HepG2 (cell line): Measurements from ENCODE around the gene CRISPLD2. TPM values are rescaled to one million over a fixed set of nuclear protein-coding genes. Genes with fewer than 3 reads are reported as not detected.

Experiments used
- ASH2L ChIP-seq: fragments of 300-600, 200-600 bp; sonication (generic); IDR thresholded peaks from 2 replicates; pipeline ENCODE4 v1.7.0; 2017; ENCODE audit warnings: low read depth, mild to moderate bottlenecking, moderate library complexity, mixed read lengths, low read length; ENCODE audit not compliant: insufficient read length
- DR1 ChIP-seq: sonication (generic); formaldehyde crosslinking; IDR thresholded peaks from 2 replicates; pipeline ENCODE4 v1.8.0; 2021; ENCODE audit warnings: mild to moderate bottlenecking, missing genetic modification reagents, inconsistent platforms
- HNRNPLL ChIP-seq: fragments of 200-400 bp; formaldehyde crosslinking; IDR thresholded peaks from 2 replicates; pipeline ENCODE4 v1.6.1; 2017; ENCODE audit warnings: mild to moderate bottlenecking, low read depth, low read length; ENCODE audit not compliant: poor library complexity, severe bottlenecking
- KLF11 ChIP-seq: IDR thresholded peaks from 2 replicates; pipeline ENCODE4 v1.6.1; 2016; ENCODE audit warnings: missing compliant biosample characterization
- MAFG ChIP-seq: sonication (generic); formaldehyde crosslinking; IDR thresholded peaks from 2 replicates; pipeline ENCODE4 v1.5.1; 2020; ENCODE audit warnings: mild to moderate bottlenecking, missing genetic modification reagents
- PCBP2 ChIP-seq: fragments of 200-400 bp; formaldehyde crosslinking; optimal IDR thresholded peaks from 2 replicates; pipeline ENCODE3; 2018; ENCODE audit warnings: low read length, low read depth; ENCODE audit not compliant: poor library complexity, severe bottlenecking
- RAD21 ChIP-seq: fragments of 450-650 bp; formaldehyde crosslinking; IDR thresholded peaks from 2 replicates; pipeline ENCODE4 v1.5.0; 2020; ENCODE audit warnings: mild to moderate bottlenecking
- RNF2 ChIP-seq: fragments of 450-650 bp; conservative IDR thresholded peaks from 2 replicates; pipeline ENCODE4 v1.6.1; 2016; ENCODE audit warnings: low read depth
- SP2 ChIP-seq: sonication (generic); formaldehyde crosslinking; IDR thresholded peaks from 2 replicates; pipeline ENCODE4 v1.5.1; 2020; ENCODE audit warnings: mild to moderate bottlenecking, missing genetic modification reagents
- U2AF2 ChIP-seq: fragments of 200-400 bp; formaldehyde crosslinking; IDR thresholded peaks from 2 replicates; pipeline ENCODE4 v1.6.1; 2017; ENCODE audit warnings: low read depth, mild to moderate bottlenecking, low read length
- ZBTB40 ChIP-seq, 2 experiments: fragments of 450-650 bp in 1 of 2; sonication (generic) in 1 of 2; formaldehyde crosslinking in 1 of 2; IDR thresholded peaks; 2 replicates each; pipeline versions ENCODE4 v1.6.1 to v1.8.0; 2016 to 2022; ENCODE audit warnings: antibody characterized with exemption in 1 of 2, mild to moderate bottlenecking in 1 of 2, missing genetic modification reagents in 1 of 2
- ZBTB7B ChIP-seq: sonication (generic); formaldehyde crosslinking; IDR thresholded peaks from 2 replicates; pipeline ENCODE4 v1.4.0; 2020; ENCODE audit warnings: missing genetic modification reagents
- ZFAT ChIP-seq: sonication (generic); formaldehyde crosslinking; conservative IDR thresholded peaks from 2 replicates; pipeline ENCODE4 v1.8.1; 2023; ENCODE audit warnings: missing genetic modification reagents, inconsistent platforms
- ZFP41 ChIP-seq: sonication (generic); formaldehyde crosslinking; IDR thresholded peaks from 2 replicates; pipeline ENCODE4 v1.4.0; 2020; ENCODE audit warnings: mild to moderate bottlenecking, missing genetic modification reagents, borderline replicate concordance
- ZNF205 ChIP-seq: IDR thresholded peaks from 2 replicates; pipeline ENCODE4 v1.6.1; 2018; ENCODE audit warnings: missing biosample characterization, missing genetic modification reagents
- ZNF383 ChIP-seq: sonication (generic); formaldehyde crosslinking; IDR thresholded peaks from 2 replicates; pipeline ENCODE4 v1.4.0; 2020; ENCODE audit warnings: missing genetic modification reagents, mild to moderate bottlenecking, borderline replicate concordance
- ZNF556 ChIP-seq: sonication (generic); formaldehyde crosslinking; IDR thresholded peaks from 2 replicates; pipeline ENCODE4 v1.4.0; 2020; ENCODE audit warnings: mild to moderate bottlenecking, missing genetic modification reagents, borderline replicate concordance
- ZNF576 ChIP-seq: sonication (generic); formaldehyde crosslinking; IDR thresholded peaks from 2 replicates; pipeline ENCODE4 v1.4.0; 2020; ENCODE audit warnings: mild to moderate bottlenecking, missing genetic modification reagents
- ZNF605 ChIP-seq: sonication (generic); formaldehyde crosslinking; IDR thresholded peaks from 2 replicates; pipeline ENCODE4 v1.8.0; 2022; ENCODE audit warnings: mild to moderate bottlenecking, missing genetic modification reagents
- polyA plus RNA-seq, 8 experiments: library from polyadenylated mRNA; depleted of rRNA in 3 of 8; stranded (reverse) in 7 of 8; unstranded in 1 of 8; fragments of >200 nt; fragmentation: Illumina TruSeq in 4 of 8; extraction: Trizol in 4 of 8; gene quantifications; 2 replicates each; pipeline versions ENCODE4 v1.2.1 to v1.2.3, GENCODE V29; 2011 to 2016; ENCODE audit warnings: low read depth in 4 of 8, missing spikeins in 1 of 8, mixed read lengths in 1 of 8; ENCODE audit not compliant: insufficient read depth in 1 of 8
- total RNA-seq, 5 experiments: library from RNA; depleted of rRNA; stranded (reverse); fragments of >200 nt; fragmentation: Illumina TruSeq; extraction: Trizol; gene quantifications; 2 replicates each; pipeline ENCODE4 v1.2.3, GENCODE V29; 2016; ENCODE audit warnings: low read depth in 1 of 5

Gene CRISPLD2
- total and polyA plus RNA-seq, 2 of the 13 experiments (the other 11 are each of a cell fraction or from before 2014, with no cell fraction given): 0.04 to 0.31 TPM

- no peak for TF ChIP-seq ZBTB40 (IDR thresholded peaks at IDR 0.05)
- peak; percentile 44; the same call in 1 of the 2 replicates for TF ChIP-seq ZBTB40 (CRISPR knock-in tag; IDR thresholded peaks at IDR 0.05)
- peak; percentile 37; the same call in 1 of the 2 replicates for TF ChIP-seq ZNF605 (CRISPR knock-in tag)
- TF ChIP-seq HNRNPLL: peak; percentile 34
- TF ChIP-seq MAFG (CRISPR knock-in tag): no peak
- no peak for TF ChIP-seq ZFAT (CRISPR knock-in tag)
- no peak for TF ChIP-seq DR1 (CRISPR knock-in tag)
- no peak for TF ChIP-seq ASH2L
- no peak for TF ChIP-seq U2AF2
- TF ChIP-seq SP2: no peak
- TF ChIP-seq KLF11 (CRISPR knock-in tag): peak; percentile 63; the same call in 1 of the 2 replicates
- no peak for TF ChIP-seq PCBP2
- peak; percentile 74; the same call in 1 of the 2 replicates for TF ChIP-seq RNF2
- no peak for TF ChIP-seq ZNF383 (CRISPR knock-in tag)
- TF ChIP-seq ZNF205: 0 out of 2 replicates have a peak, but pooled peaks have one; percentile 51
- TF ChIP-seq RAD21: no peak
- TF ChIP-seq ZFP41 (CRISPR knock-in tag): no peak
- no peak; the same call in 1 of the 2 replicates for TF ChIP-seq ZNF556 (CRISPR knock-in tag)
- TF ChIP-seq ZNF576 (CRISPR knock-in tag): no peak
- peak; percentile 88 for TF ChIP-seq ZBTB7B (CRISPR knock-in tag)
Measured at GRCh38 chr16:84851192-84852127, 31.7 kb downstream of the CRISPLD2 start (continued).
